GM18499 (cell line): ENCODE data around the gene CD22.
"Not testable (repeated sequence)": the region's sequence is repeated elsewhere in the genome, so short reads cannot be mapped to it uniquely, and the experiment has no call there.

Experiments used
- ATAC-seq: cut with Tn5 transposase; IDR thresholded peaks from one replicate; pipeline ENCODE4 v1.9.1; 2021; ENCODE audit warnings: moderate number of reproducible peaks; ENCODE audit not compliant: insufficient read depth, unreplicated experiment

CD22 gene

DNA sequence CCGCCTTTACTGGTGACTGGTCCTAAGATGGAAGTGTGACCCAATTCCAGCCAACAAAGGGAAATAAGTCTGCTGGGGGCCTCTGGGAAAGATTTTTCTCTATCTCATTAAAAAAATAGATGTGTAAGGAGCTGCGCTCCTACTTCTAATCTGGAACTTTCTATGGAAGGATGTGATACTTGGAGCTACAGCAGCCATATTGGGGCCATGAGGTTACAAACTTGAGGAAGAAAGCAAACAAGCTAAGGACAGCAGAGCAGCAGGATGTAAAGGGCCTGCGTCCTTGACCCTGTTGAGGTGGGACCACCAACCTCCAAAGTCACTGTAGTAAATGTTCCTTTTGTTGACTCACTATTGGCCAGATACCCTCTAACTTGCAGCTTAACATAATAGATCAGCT lies 49.4 kb downstream of the CD22 start:
- no peak for ATAC-seq

DNA sequence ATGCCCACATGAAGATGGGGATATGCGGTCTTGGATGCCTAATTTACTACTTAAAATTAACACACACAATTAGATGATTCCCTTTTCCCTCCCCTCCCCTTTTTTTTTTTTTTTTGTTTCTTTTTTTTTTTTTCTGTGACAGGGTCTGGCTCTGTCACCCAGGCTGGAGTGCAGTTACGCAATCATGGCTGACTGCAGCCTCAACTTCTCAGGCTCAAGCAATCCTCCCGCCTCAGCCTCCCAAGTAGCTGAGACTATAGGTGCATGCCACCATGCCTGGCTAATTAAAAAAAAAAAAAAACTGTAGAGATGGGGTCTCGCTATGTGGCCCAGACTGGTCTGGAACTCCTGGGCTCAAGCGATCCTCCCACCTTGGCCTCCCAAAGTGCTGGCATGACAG lies 50.6 kb downstream of the CD22 start:
- not testable (repeated sequence) for ATAC-seq

DNA sequence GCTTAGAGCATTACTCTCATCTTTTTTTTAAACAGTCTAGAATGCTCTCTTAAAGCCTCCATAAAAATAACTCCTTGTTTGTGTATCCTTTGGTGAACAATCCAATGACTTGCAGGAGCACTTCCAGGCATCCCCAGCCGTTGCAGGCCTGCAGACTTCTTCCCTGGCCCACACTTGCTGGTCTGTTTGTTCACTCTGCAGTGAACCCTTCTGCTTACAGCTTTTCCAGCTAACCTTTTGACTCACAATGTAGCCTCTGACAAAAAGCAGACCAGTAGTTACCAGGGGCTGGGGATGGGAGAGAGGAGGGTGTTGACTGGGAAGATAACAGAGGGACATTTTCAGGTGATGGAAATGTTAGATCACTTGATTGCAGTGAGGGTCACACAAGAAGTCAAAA lies 51.0 kb downstream of the CD22 start:
- ATAC-seq: no peak

DNA sequence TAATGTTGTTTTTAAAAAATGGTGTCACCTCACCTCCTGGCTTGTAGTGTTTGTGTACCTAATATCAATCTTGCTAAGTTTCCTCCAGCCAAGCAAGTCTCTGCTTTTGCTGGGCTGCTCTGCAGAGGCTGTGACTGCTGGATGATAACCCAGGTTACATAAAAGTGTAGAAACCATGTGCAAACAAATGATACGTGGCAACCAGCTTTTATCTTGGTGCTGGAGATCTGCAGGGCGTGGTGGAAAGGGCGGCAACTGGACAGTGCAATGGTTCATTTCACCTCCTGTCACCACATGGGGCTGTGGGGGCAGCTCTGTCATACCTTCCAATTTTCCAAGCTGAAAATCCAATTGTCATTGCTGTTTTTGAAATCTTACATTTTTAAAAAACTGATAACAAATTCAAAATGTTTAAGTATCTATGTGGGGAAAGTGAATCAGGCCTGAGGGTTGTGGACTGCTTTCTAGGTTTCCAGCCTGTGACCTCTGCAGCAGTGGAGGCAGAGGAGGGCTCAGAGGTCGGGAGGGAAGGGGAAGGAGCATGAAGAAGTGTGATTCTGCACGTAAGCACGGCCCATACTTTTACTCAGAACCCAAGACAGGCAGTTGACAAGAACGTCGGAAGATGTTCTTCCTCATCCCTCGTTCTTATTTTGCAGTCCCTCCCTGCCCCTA lies 51.6 kb downstream of the CD22 start:
- no peak for ATAC-seq

DNA sequence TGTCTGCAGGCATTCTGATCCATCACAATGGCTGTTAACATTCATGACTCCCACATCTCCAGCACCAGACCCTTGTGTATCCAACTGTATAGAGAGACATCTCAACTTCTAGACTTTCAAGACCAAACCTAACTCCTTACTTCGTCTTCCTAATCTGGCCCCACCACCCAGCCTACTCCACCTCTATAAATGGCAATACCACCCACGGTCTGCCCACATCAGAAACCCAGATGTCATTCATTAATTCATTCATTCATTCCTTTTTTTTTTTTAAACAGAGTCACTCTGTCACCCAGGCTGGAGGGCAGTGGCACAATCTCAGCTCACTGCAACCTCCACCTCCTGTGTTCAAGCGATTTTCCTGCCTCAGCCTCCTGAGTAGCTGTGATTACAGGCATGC lies 52.3 kb downstream of the CD22 start:
- no peak for ATAC-seq

DNA sequence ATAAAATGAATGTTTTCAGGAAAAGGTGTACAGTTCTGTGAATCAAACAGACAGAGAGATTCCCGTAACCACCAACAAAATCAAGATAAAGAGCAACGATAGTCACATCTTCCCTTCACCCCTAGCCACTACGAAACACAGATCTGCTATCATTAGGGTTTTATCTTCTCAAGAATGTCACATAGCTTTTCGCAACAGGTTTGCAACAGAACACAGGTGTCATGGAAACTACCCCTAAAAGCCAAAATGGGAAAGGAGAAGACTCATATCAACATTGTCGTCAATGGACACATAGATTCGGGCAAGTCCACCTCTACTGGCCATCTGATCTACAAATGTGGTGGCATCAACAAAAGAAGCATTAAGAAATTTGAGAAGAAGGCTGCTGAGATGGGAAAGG lies 52.9 kb downstream of the CD22 start:
- no peak for ATAC-seq

DNA sequence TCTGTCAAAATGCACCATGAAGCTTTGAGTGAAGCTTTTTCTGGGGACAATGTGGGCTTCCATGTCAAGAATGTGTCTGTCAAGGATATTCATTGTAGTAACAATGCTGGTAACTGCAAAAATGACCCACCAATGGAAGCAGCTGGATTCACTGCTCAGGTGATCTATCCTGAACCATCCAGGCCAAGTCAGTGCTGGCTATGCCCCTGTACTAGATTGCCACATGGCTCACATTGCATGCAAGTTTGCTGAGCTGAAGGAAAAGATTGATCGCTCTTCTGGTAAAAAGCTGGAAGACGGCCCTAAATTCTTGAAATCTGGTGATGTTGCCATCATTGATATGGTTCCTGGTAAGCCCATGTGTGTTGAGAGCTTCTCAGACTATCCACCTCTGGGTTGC lies 54.5 kb downstream of the CD22 start:
- no peak for ATAC-seq

DNA sequence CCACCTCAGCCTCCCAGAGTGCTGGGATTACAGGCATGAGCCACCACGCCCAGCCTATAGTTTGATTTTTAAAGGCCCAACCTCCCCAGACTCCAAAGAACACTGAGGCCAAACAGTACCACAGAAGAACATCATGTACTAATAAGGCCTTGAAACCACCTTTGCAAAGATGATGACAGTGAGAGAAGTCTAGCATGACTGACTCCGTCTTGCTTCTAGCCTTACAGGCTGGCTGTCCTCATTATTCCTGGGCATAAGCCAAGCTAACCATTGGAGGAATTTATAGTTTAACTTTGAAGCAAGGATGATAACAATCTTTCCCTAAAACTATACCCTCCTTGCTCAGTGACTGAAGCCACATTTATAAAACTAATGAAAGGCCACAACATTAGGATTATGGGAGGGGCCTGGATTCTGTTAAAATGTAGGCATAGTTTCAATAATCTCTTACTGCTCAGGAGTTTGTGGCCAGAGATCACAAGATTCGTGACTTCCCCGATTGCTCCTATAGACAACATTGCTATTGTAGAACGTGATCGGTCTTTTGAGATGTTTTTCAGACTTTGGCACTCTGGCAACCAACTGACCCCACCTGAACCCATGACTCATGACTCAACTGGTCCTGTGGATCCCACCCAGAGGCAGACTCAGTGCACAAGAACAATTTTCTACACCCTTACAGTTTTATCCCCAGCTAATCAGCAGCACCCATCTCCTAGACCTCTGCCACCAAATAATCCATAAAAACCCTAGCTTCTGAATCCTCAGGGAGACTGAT lies 59.5 kb downstream of the CD22 start:
- ATAC-seq: no peak

DNA sequence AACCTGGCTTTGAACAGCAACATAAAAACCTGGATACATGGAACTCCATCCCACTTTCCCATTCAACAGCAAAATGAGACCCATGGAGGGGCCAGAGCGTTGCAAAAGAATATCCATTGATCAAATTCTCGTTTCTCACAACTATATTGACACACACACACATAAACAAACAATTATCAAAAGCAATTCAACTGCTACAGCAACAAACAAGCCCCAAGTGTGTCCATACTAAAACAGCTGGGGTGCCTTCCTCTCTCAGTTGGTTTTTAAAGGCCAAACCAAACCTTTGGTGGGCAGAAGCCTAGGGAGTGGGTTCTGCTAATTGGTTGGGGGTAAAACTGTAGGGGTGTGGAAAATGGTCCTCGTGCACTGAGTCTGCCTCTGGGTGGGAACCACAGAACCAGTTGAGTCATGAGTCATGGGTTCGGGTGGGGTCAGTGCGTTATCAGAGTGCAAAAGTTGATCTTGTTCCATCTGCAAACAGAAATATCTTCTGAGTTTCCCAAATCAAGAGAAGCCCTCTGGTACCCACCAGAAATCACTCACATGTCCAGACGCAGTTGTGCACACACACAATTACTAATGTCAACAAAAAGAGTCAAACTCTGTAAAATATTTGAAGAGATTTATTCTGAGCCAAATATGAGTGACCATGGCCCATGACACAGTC lies 60.3 kb downstream of the CD22 start:
- no peak for ATAC-seq

DNA sequence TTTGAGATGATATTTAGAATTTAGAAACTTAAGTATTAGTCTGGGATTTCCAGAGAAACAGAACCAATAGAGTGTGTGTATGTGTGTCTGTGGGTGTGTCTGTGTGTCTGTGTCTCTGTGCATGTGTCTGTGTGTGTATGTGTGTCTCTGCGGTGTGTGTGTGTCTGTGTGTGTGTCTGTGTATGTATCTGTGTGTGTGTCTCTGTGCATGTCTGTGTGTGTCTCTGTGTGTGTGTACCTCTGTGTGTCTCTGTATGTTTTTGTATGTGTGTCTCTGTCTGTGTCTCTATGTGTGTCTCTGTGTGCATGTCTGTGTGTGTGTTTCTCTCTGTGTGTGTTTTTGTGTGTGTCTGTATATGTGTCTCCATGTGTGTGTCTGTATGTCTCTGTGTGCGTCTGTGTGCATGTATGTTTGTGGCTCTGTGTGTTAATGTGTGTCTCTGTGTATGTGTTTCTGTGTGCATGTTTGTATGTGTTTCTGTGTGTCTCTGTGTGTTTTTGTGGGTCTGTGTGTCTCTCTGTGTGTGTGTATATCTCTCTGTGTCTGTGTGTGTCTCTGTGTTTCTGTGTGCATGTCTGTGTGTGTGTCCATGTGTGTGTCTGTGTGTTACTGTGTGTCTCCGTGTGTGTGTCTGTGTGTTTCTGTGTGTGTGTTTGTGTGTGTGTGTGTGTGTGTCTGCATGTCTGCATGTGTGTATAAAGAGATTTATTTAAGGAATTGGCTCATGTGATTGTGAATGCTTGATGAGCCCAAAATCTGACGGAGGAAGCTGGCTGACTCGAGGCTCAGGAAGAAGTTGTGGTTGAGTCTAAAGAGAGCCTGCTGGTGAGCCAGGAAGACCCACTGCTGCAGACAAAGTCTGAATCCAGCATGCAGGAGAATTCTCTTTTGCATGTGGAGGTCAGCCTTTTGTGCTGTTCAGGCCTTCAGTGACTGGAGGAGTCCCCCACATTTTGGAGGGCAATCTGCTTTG lies 64.0 kb downstream of the CD22 start:
- no peak for ATAC-seq

DNA sequence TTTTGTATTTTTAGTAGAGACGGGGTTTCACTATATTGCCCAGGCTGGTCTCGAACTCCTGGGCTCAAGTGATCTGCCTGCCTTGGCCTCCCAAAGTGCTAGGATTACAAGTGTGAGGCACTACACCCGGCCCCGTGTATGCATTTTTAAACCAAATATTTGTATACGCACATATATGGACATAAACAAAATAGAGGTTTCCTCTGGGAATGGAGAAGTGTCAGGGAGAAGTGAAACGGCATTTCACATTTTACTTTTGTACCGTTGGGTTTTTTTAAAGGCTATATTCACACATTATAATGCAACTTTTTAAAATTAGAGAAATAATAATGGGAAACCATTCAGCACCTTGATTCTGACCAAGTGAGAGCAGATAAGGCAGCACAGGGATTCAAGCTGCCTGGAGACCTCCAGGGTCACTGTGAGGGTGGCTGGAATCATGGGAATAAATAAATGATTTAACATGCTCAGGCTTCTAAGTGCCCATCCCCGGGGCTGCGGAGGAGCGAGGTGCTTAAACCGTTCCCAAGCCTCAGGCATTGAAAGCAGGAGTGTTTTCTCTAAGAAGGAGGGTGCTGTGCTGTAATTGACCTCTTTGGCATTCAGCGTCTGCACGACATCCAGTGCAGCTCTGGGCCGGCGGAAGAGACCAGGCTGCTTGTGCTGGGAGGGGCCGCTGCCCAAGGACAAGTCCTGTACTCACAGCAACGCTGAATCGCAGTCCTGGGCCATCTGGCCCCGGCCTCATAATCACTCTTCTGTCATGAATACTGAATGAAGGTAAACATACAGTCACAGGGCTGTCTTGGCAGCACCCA lies 66.6 kb downstream of the CD22 start:
- no peak for ATAC-seq

DNA sequence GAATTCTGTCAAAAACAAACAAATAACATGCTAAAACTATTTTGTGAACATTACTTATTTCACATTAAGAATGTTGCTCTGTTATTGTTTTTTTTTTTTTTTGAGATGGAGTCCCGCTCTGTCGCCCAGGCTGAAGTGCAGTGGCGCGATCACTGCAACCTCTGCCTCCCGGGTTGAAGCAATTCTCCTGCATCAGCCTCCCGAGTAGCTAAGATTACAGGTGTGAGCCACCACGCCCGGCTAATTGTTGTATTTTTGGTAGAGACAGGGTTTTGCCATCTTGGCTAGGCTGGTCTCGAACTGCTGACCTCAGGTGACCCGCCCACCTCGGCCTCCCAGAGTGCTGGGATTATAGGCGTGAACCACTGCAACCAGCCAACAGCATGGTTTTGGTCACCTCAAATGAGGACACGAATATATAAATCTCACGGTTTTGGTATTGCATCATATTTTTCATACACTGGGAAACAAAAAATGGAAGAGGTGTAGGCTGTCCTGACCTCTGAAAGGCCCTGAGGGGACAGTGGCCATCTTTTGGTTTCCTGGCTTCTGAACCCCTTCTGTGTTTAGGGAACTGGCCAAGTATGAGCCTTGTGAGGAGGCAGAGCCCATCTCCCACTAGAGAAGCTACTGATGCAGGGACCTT lies 67.4 kb downstream of the CD22 start:
- no peak for ATAC-seq
